Measurements from ENCODE around the gene ATF6.
"Not testable (repeated sequence)": the region's sequence is repeated elsewhere in the genome, so short reads cannot be mapped to it uniquely, and the experiment has no call there.

GRCh38 chr1:161832299-161832907 is 66.3 kb downstream of the ATF6 start:
- TF ChIP-seq CTCF (IDR thresholded peaks at IDR 0.05); EZH2 (IDR thresholded peaks at IDR 0.05; ENCODE audit: borderline replicate concordance, insufficient read depth, low read depth, low read length, poor library complexity, severe bottlenecking): not testable (repeated sequence)
